ENCODE results near the gene MIEF1.

Gene MIEF1

DNA sequence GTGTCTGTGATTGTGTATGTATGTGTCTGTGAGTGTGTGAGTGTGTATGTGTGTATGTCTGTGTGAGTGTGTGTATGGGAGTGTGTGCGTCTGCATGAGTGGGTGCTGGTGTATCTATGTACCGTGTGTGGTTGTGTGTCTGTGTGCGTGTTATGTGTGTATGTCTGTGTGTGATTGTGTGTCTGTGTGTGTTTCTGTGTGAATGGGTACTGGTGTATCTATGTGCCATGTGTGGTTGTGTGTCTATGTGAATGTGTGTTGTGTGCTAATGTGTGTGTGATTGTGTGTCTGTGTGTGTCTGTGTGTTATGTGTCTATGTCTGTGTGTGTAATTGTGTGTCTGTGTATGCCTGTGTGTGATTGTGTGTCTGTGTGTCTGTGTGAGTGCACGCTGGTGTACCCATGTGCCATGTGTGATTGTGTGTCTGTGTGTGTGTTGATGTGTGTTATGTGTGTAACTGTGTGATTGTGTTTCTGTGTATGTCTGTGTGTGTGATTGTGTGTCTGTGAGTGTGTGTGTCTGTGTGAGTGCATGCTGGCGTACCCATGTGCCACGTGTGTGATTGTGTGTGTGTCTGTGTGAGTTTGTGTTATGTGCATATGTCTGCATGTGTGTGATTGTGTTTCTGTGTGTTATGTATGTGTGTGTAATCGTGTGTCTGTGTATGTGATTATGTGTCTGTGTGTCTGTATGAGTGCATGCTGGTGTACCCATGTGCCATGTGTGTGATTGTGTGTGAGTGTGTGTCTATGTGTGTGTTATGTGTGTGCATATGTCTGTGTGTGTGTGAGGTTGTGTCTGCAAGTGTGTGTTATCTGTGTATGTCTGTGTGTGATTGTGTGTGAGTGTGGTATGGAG lies 61.7 kb downstream of the MIEF1 start:
- DNase-seq, result no peak

DNA sequence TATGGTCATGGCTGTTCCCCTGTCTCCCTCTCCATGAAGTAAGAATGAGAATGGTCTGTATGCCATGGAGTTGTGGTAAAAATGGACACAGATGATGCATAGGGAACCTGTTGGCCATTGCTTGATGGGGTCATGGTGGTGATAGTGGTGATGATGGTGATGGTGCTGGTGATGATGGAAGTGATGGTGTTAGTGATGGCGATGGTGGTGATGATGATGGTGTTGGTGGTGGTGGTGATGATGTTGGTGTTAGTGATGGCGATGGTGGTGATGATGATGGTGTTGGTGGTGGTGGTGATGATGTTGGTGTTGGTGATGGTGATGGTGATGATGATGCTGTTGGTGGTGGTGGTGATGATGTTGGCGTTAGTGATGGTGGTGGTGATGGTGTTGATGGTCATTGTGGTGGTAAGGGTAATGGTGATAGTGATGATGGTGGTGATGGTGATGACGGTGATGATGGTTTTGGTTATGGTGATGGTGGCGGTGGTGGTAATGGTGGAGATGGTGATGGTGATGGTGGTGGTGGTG lies 63.4 kb downstream of the MIEF1 start:
- no peak for DNase-seq

DNA sequence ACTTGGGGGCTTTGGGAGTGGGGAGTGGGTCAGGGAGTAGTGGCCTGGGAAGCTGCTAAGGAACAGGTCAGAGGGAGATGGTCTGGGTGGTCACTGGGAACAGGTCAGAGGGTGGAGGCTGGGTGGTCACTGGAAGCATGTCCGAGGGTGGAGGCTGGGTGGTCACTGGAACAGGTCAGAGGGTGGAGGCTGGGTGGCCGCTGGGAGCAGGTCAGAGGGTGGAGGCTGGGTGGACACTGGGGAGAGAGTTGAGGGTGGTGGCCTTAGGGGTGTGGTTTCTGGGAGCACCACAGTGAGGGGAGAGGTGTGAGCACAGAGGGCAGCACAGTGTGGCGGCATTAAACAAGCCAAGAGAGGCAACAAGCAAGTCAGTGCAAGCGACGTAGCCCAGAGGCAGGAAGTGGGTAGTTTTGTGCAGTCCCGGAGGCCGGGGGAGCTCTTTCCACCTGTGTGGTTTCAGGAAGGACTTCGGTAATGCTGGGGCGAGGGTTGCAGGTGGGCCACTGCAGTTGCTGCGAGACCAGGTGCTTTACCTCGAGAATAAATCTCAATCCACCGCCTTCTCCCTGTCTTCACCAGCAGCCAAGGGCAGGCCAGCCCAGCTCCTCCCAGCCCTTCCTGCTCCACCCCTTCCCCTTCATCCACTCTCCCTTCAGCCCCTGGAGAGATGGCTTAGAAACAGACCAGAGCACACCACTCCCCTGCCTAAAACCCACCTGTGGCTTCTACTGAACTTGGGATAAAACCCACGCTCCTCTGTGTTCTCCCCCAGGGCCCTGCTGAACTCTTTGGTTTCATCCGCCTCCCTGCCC lies 65.3 kb downstream of the MIEF1 start:
- no peak for DNase-seq

All from MV-4-11 (cell line).